Naive thymus-derived CD4-positive, alpha-beta T cell (primary cell): ENCODE data around the gene UMPS. TPM values are rescaled to one million over a fixed set of nuclear protein-coding genes. Genes with fewer than 3 reads are reported as not detected.

ENCODE experiments used
- ATAC-seq: fragments of 150-1000 bp; cut with Tn5 transposase; 2 replicates; pipeline ENCODE4 v1.10.0; 2021; ENCODE audit warnings: mild to moderate bottlenecking, moderate library complexity
- CTCF ChIA-PET: fragments of 350-600 bp; sonication (Branson Sonifier 250); formaldehyde crosslinking; loops from one replicate; lab custom pipeline; 2021; ENCODE audit warnings: antibody characterized with exemption; lab: Charles Lee
- POLR2A ChIA-PET: fragments of 350-600 bp; sonication (Branson Sonifier 250); formaldehyde crosslinking; loops from one replicate; lab custom pipeline; 2021; ENCODE audit warnings: antibody characterized with exemption, inconsistent platforms; lab: Charles Lee
- DNase-seq, 9 donors: peaks; one replicate each; pipeline versions ENCODE4 v3.0.0 to v3.0.0-alpha.2; 2020 to 2022; ENCODE audit warnings: mixed read lengths in 1 of 9
- H3K27ac ChIP-seq: one replicate; pipeline ENCODE4 v1.7.0; 2013; ENCODE audit warnings: mild to moderate bottlenecking, low read depth, low read length, moderate library complexity
- H3K27me3 ChIP-seq, 2 donors: one replicate each; pipeline ENCODE4 v1.7.0; 2013; ENCODE audit warnings: low read length in 2 of 2, mild to moderate bottlenecking in 2 of 2, moderate library complexity in 2 of 2; ENCODE audit not compliant: control insufficient read depth in 2 of 2, insufficient read depth in 2 of 2
- H3K36me3 ChIP-seq, 3 experiments: 1 replicate in 2 of 3; 2 replicates in 1 of 3; pipeline ENCODE4 v1.7.0; 2013; ENCODE audit warnings: low read length in 3 of 3, mild to moderate bottlenecking in 3 of 3, moderate library complexity in 1 of 3; ENCODE audit not compliant: insufficient read depth in 3 of 3, control insufficient read depth in 2 of 3
- H3K4me1 ChIP-seq, 2 donors: one replicate each; pipeline ENCODE4 v1.7.0; 2013; ENCODE audit warnings: low read length in 2 of 2, mild to moderate bottlenecking in 2 of 2, moderate library complexity in 1 of 2; ENCODE audit not compliant: control insufficient read depth in 2 of 2, insufficient read depth in 2 of 2
- H3K4me3 ChIP-seq: 2 replicates; pipeline ENCODE4 v1.7.0; 2013; ENCODE audit warnings: mild to moderate bottlenecking, low read length
- H3K9me3 ChIP-seq, 3 experiments: 1 replicate in 2 of 3; 2 replicates in 1 of 3; pipeline ENCODE4 v1.7.0; 2013; ENCODE audit warnings: low read length in 3 of 3; ENCODE audit not compliant: control insufficient read depth in 2 of 3
- H3K27ac Mint-ChIP-seq, 9 donors: one replicate each; pipeline ENCODE4 v1.8.0; 2020 to 2022; ENCODE audit warnings: mixed read lengths in 9 of 9, mild to moderate bottlenecking in 8 of 9, moderate library complexity in 5 of 9, inconsistent platforms in 2 of 9
- H3K27me3 Mint-ChIP-seq, 5 donors: one replicate each; pipeline ENCODE4 v1.8.0; 2021 to 2022; ENCODE audit warnings: mixed read lengths in 5 of 5, mild to moderate bottlenecking in 1 of 5
- H3K36me3 Mint-ChIP-seq, 5 donors: one replicate each; pipeline ENCODE4 v1.8.0; 2020 to 2022; ENCODE audit warnings: mixed read lengths in 5 of 5, mild to moderate bottlenecking in 3 of 5, inconsistent platforms in 1 of 5
- H3K4me1 Mint-ChIP-seq, 7 donors: one replicate each; pipeline ENCODE4 v1.8.0; 2020 to 2022; ENCODE audit warnings: mixed read lengths in 7 of 7, mild to moderate bottlenecking in 3 of 7, inconsistent platforms in 1 of 7
- H3K4me3 Mint-ChIP-seq, 10 donors: one replicate each; pipeline ENCODE4 v1.8.0; 2020 to 2022; ENCODE audit warnings: mild to moderate bottlenecking in 10 of 10, mixed read lengths in 10 of 10, moderate library complexity in 6 of 10, inconsistent platforms in 2 of 10
- H3K9me3 Mint-ChIP-seq, 11 donors: one replicate each; pipeline ENCODE4 v1.8.0; 2020 to 2022; ENCODE audit warnings: mixed read lengths in 11 of 11, mild to moderate bottlenecking in 4 of 11, inconsistent platforms in 1 of 11, moderate library complexity in 1 of 11
- intact Hi-C, 2 donors: fragments of 100-400 bp; cut with micrococcal nuclease; formaldehyde crosslinking; loops; one replicate each; pipeline ENCODE4 v1.15.1; 2023
- polyA plus RNA-seq, 2 donors: library from polyadenylated mRNA; unstranded; fragments of 300-500 nt; fragmentation: Illumina TruSeq; gene quantifications; one replicate each; pipeline ENCODE4 v1.2.3, GENCODE V29; 2021
- total RNA-seq, 6 experiments: library from RNA in 5 of 6; stranded (reverse) in 5 of 6; gene quantifications; 1 replicate in 5 of 6; 2 replicates in 1 of 6; pipeline ENCODE4 v1.2.3 and lab custom pipeline; 2021 to 2026

UMPS gene
- total and polyA plus RNA-seq, 7 experiments from 2014 or later: 13.2 to 41.8 (median 24.8) TPM

GRCh38 chr3:124697302-124697701, 33.0 kb upstream of the UMPS start:
- POLR2A ChIA-PET: no interaction called here

GRCh38 chr3:124698030-124698770, 32.1 kb upstream of the UMPS start:
- Mint-ChIP-seq H3K27me3 (peaks cover 0 to 43% (median 22%) of the 10 kb centered on the region in 5 donors), H3K27ac (no peak overlapping the region)
- CTCF ChIA-PET: no interaction called here

More at GRCh38 chr3:124697302-124697701, 33.0 kb upstream of the UMPS start:
- Histone ChIP-seq H3K27me3 (peaks cover 0 to 4% of the 10 kb centered on the region in 2 donors), H3K9me3 (no peaks in the 10 kb centered on the region), H3K27ac (no peak overlapping the region), H3K4me3 (no peak overlapping the region), H3K4me1 (no peaks in the 10 kb centered on the region), H3K36me3 (no peaks in the 10 kb centered on the region)
- ATAC-seq: no peak
- intact Hi-C loops: no loop called here
- H3K9me3 Mint-ChIP-seq: no peaks in the 10 kb centered on the region
- CTCF ChIA-PET: no interaction called here
- H3K27me3 Mint-ChIP-seq: peaks cover 0 to 43% (median 13%) of the 10 kb centered on the region in 5 donors
- H3K4me1 Mint-ChIP-seq: no peaks in the 10 kb centered on the region
- DNase-seq: no peak
- no peak overlapping the region for H3K4me3 Mint-ChIP-seq
- H3K27ac Mint-ChIP-seq: no peak overlapping the region
- H3K36me3 Mint-ChIP-seq: no peaks in the 10 kb centered on the region

DNA sequence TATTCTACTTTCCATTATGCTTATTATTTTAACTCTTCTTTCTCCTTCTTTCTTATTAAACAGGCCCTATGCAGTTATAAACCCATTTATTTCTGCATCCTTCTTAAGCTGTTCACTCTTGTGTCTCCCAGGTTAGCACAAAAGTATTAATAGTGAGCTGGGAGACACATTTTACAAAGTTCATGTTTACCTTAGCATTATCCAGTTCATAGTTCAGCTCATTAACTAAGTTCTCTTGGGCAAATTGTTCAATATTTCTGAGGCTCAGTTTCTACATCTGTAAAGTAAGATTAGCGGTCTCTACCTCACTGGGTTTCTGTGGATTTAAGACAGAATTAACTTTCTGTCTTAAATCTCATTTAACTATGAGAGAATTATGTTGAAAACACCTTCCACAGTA, 31.2 kb upstream of the UMPS start:
- H3K36me3 ChIP-seq: no peaks in the 10 kb centered on the region
- no peak for ATAC-seq
- no peaks in the 10 kb centered on the region for H3K27me3 ChIP-seq
- H3K4me3 ChIP-seq: no peak overlapping the region
- no peak overlapping the region for H3K27ac ChIP-seq
- intact Hi-C loops: no loop called here
- no peak overlapping the region for H3K27ac Mint-ChIP-seq
- no peaks in the 10 kb centered on the region for H3K4me1 ChIP-seq
- ChIA-PET POLR2A (no interaction called here), CTCF (no interaction called here)
- H3K27me3 Mint-ChIP-seq: peaks cover 0 to 40% (median 24%) of the 10 kb centered on the region in 5 donors
- no peaks in the 10 kb centered on the region for H3K9me3 ChIP-seq
- H3K4me3 Mint-ChIP-seq: no peak overlapping the region
- no peaks in the 10 kb centered on the region for H3K36me3 Mint-ChIP-seq
- no peaks in the 10 kb centered on the region for H3K4me1 Mint-ChIP-seq
- H3K9me3 Mint-ChIP-seq: no peaks in the 10 kb centered on the region
- no peak for DNase-seq

More at GRCh38 chr3:124698030-124698770, 32.1 kb upstream of the UMPS start:
- DNase-seq: no peak
- H3K27ac ChIP-seq: no peak overlapping the region
- no peaks in the 10 kb centered on the region for H3K4me1 ChIP-seq
- no peaks in the 10 kb centered on the region for H3K36me3 Mint-ChIP-seq
- no peaks in the 10 kb centered on the region for H3K9me3 Mint-ChIP-seq
- POLR2A ChIA-PET: no interaction called here
- H3K9me3 ChIP-seq: no peaks in the 10 kb centered on the region
- no peaks in the 10 kb centered on the region for H3K36me3 ChIP-seq
- H3K4me1 Mint-ChIP-seq: no peaks in the 10 kb centered on the region
- H3K4me3 Mint-ChIP-seq: no peak overlapping the region
- no peak overlapping the region for H3K4me3 ChIP-seq
- H3K27me3 ChIP-seq: peaks cover 0 to 2% of the 10 kb centered on the region in 2 donors
- intact Hi-C loops: no loop called here
- no peak for ATAC-seq

GRCh38 chr3:124699686-124700396, 30.4 kb upstream of the UMPS start:
- no peaks in the 10 kb centered on the region for H3K4me1 Mint-ChIP-seq
- peaks cover 0 to 38% (median 24%) of the 10 kb centered on the region in 5 donors for H3K27me3 Mint-ChIP-seq
- ATAC-seq: no peak
- H3K4me3 Mint-ChIP-seq: no peak overlapping the region
- Histone ChIP-seq H3K9me3 (no peaks in the 10 kb centered on the region), H3K27ac (no peak overlapping the region), H3K4me3 (no peak overlapping the region), H3K4me1 (no peaks in the 10 kb centered on the region), H3K36me3 (no peaks in the 10 kb centered on the region), H3K27me3 (no peaks in the 10 kb centered on the region)
- intact Hi-C loops: no loop called here
- DNase-seq: no peak
- H3K9me3 Mint-ChIP-seq: no peaks in the 10 kb centered on the region
- no peaks in the 10 kb centered on the region for H3K36me3 Mint-ChIP-seq
- ChIA-PET POLR2A (no interaction called here), CTCF (no interaction called here)
- no peak overlapping the region for H3K27ac Mint-ChIP-seq

DNA sequence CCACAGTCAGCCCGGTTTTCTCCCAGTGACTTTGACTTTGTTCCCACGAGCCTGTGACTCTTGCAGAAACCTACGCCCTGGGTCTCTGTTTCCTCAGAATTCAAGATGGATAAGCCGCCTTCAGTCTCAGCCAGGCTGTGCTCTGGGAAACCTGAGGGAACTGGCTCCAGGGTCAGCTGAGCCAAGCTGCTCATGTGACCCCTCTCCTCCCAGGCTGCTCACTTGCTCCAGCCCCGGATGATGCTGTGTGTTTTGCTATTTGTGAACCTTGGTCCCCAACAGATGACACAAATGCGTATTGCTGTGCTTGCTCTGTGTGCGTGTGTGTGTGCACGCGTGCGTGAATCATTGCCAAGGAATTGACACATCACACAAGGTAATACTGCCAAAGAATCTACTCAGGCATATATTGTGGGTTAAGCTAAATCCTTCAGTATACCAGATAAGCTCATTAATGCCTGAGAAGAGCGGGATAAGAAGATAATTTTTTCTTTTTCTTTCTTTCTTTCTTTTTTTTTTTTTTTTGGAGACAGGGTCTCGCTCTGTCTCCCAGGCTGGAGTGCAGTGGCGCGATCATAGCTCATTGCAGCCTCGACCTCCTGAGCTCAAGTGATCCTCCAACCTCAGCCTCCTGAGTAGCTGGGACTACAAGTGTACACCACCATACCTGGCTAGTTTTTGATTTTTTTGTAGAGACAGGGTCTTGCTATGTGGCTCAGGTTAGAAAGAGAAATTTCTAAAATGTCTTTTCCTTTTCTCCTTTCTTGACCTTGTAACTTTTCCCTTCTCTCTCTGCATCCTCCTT, 29.2 kb upstream of the UMPS start:
- no peak overlapping the region for H3K27ac Mint-ChIP-seq
- intact Hi-C loops: no loop called here
- Histone ChIP-seq H3K27me3 (no peaks in the 10 kb centered on the region), H3K36me3 (no peaks in the 10 kb centered on the region), H3K4me1 (no peaks in the 10 kb centered on the region), H3K9me3 (no peaks in the 10 kb centered on the region), H3K27ac (no peak overlapping the region), H3K4me3 (no peak overlapping the region)
- DNase-seq (no peak), ATAC-seq (no peak)
- H3K27me3 Mint-ChIP-seq: peaks cover 6 to 36% (median 29%) of the 10 kb centered on the region in 5 donors
- no peaks in the 10 kb centered on the region for H3K36me3 Mint-ChIP-seq
- ChIA-PET POLR2A (no interaction called here), CTCF (no interaction called here)
- peaks cover 0 to 1% (median 0%) of the 10 kb centered on the region in 11 donors for H3K9me3 Mint-ChIP-seq
- H3K4me3 Mint-ChIP-seq: no peak overlapping the region
- H3K4me1 Mint-ChIP-seq: peaks cover 0 to 6% (median 0%) of the 10 kb centered on the region in 7 donors

DNA sequence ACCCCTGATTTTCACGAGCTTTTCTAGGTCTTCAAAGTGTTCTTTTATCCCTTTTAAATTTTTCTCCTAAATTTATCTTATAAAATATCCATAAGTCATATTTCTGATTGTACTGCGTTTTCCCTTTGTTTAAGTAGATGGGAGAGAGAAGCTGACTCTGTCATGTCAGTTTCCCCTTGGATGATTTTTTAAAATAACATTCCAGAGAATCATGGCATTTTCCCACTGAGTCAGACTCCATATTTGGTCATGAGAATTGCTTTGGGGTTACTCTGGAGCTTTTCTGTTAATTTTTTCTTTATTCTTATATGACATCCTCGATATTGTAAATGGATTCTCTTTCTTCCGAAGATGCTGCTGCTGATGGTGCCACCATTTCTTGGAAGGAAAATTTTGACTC, 28.6 kb upstream of the UMPS start:
- Histone ChIP-seq H3K9me3 (no peaks in the 10 kb centered on the region), H3K36me3 (no peaks in the 10 kb centered on the region), H3K4me1 (no peaks in the 10 kb centered on the region), H3K4me3 (no peak overlapping the region), H3K27ac (no peak overlapping the region), H3K27me3 (no peaks in the 10 kb centered on the region)
- Mint-ChIP-seq H3K9me3 (peaks cover 0 to 1% (median 0%) of the 10 kb centered on the region in 11 donors), H3K36me3 (no peaks in the 10 kb centered on the region), H3K4me3 (no peak overlapping the region), H3K4me1 (peaks cover 0 to 6% (median 0%) of the 10 kb centered on the region in 7 donors), H3K27me3 (peaks cover 6 to 36% (median 27%) of the 10 kb centered on the region in 5 donors), H3K27ac (no peak overlapping the region)
- ATAC-seq (no peak), DNase-seq (no peak)
- POLR2A ChIA-PET: no interaction called here
- intact Hi-C loops: no loop called here
- CTCF ChIA-PET: interaction anchor here (1.0 kb wide), 1 partner anchor 142 kb away, joined by 3 read pairs; no protein-coding TSS in a partner anchor
